IMR-90 (cell line): ENCODE data around the gene WDR48. TPM values are rescaled to one million over a fixed set of nuclear protein-coding genes. Genes with fewer than 3 reads are reported as not detected.

ENCODE experiments used
- ATAC-seq: fragments of 200-7000 bp; cut with Tn5 transposase; 2 replicates; pipeline ENCODE4 v1.9.1; 2020; ENCODE audit warnings: low read depth, mild to moderate bottlenecking, moderate library complexity
- BruUV-seq: library from RNA; stranded (reverse); fragments of 400-500 nt; replicated peaks from 2 replicates; lab custom pipeline; 2021; lab: Mats Ljungman, UMichigan
- CTCF ChIA-PET: fragments of 300-600 bp; formaldehyde crosslinking; extraction: SDS; loops from one replicate; lab custom pipeline; 2021; ENCODE audit warnings: antibody characterized with exemption; lab: Yijun Ruan, JAX
- POLR2A ChIA-PET: fragments of 300-600 bp; sonication (Branson Sonifier 250); formaldehyde crosslinking; loops from one replicate; lab custom pipeline; 2022; ENCODE audit warnings: antibody characterized with exemption; ENCODE audit not compliant: unreplicated experiment; lab: Charles Lee
- DNase-seq: peaks from one replicate; pipeline ENCODE4 v3.0.0; 2013
- H2AFZ ChIP-seq: replicated peaks from 2 replicates; pipeline ENCODE3; 2013; ENCODE audit warnings: low read length, mild to moderate bottlenecking; ENCODE audit not compliant: poor library complexity
- H2AK5ac ChIP-seq: 2 replicates; pipeline ENCODE4 v1.6.1; 2013; ENCODE audit warnings: low read depth, low read length, inconsistent platforms
- H2AK9ac ChIP-seq: replicated peaks from 2 replicates; pipeline ENCODE3; 2013; ENCODE audit warnings: mild to moderate bottlenecking, low read depth, low read length, moderate library complexity; ENCODE audit not compliant: poor library complexity
- H2BK120ac ChIP-seq: 2 replicates; pipeline ENCODE4 v1.6.1; 2013; ENCODE audit warnings: low read depth, low read length, inconsistent platforms
- H2BK15ac ChIP-seq: 3 replicates; pipeline ENCODE4 v1.6.1; 2013; ENCODE audit warnings: low read depth, low read length, inconsistent platforms
- H2BK20ac ChIP-seq: 2 replicates; pipeline ENCODE4 v1.6.1; 2013; ENCODE audit warnings: low read depth, mild to moderate bottlenecking, inconsistent platforms, low read length, moderate library complexity
- H2BK5ac ChIP-seq: 2 replicates; pipeline ENCODE4 v1.6.1; 2013; ENCODE audit warnings: mild to moderate bottlenecking, low read depth, low read length, inconsistent platforms; ENCODE audit not compliant: poor library complexity, severe bottlenecking
- H3K14ac ChIP-seq: replicated peaks from 2 replicates; pipeline ENCODE4 v1.6.1; 2013; ENCODE audit warnings: low read depth, low read length, inconsistent platforms
- H3K18ac ChIP-seq: 2 replicates; pipeline ENCODE4 v1.6.1; 2013; ENCODE audit warnings: low read depth, low read length, control low read depth
- H3K23ac ChIP-seq: 2 replicates; pipeline ENCODE4 v1.6.1; 2013; ENCODE audit warnings: low read depth, low read length, inconsistent platforms
- H3K27ac ChIP-seq: 2 replicates; pipeline ENCODE4 v1.5.1; 2013; ENCODE audit warnings: mild to moderate bottlenecking, control low read depth, low read length; ENCODE audit not compliant: insufficient read depth
- H3K27me3 ChIP-seq: 2 replicates; pipeline ENCODE4 v1.6.1; 2013; ENCODE audit warnings: low read length; ENCODE audit not compliant: control insufficient read depth, insufficient read depth
- H3K36me3 ChIP-seq: 2 replicates; pipeline ENCODE4 v1.6.1; 2013; ENCODE audit warnings: low read length, mixed read lengths; ENCODE audit not compliant: control insufficient read depth, insufficient read depth
- H3K4ac ChIP-seq: 2 replicates; pipeline ENCODE4 v1.6.1; 2013; ENCODE audit warnings: low read depth, low read length, inconsistent platforms
- H3K4me1 ChIP-seq: 2 replicates; pipeline ENCODE4 v1.6.1; 2013; ENCODE audit warnings: low read length, mixed read lengths; ENCODE audit not compliant: control insufficient read depth, insufficient read depth
- H3K4me2 ChIP-seq: 2 replicates; pipeline ENCODE4 v1.6.1; 2013; ENCODE audit warnings: low read depth, mild to moderate bottlenecking, control low read depth, low read length, moderate library complexity
- H3K4me3 ChIP-seq: 2 replicates; pipeline ENCODE4 v1.5.1; 2013; ENCODE audit warnings: low read depth, mild to moderate bottlenecking, control low read depth, low read length, moderate library complexity; ENCODE audit not compliant: insufficient read depth
- H3K56ac ChIP-seq: 2 replicates; pipeline ENCODE4 v1.6.1; 2013; ENCODE audit warnings: low read length, inconsistent platforms; ENCODE audit not compliant: insufficient read depth; ENCODE audit errors: extremely low read depth
- H3K79me1 ChIP-seq, 2 experiments: 2 replicates each; pipeline ENCODE4 v1.6.1; 2013; ENCODE audit warnings: low read length in 2 of 2, inconsistent platforms in 1 of 2, low read depth in 1 of 2
- H3K9ac ChIP-seq: 2 replicates; pipeline ENCODE4 v1.6.1; 2013; ENCODE audit warnings: low read depth, low read length, control low read depth
- H3K9me1 ChIP-seq: 2 replicates; pipeline ENCODE4 v1.6.1; 2013; ENCODE audit warnings: low read length, inconsistent platforms; ENCODE audit not compliant: insufficient read depth
- H3K9me3 ChIP-seq: 2 replicates; pipeline ENCODE4 v1.6.1; 2013; ENCODE audit warnings: low read length; ENCODE audit not compliant: control insufficient read depth, insufficient read depth
- H4K20me1 ChIP-seq: 2 replicates; pipeline ENCODE4 v1.6.1; 2013; ENCODE audit warnings: low read length, inconsistent platforms; ENCODE audit not compliant: insufficient read depth
- H4K5ac ChIP-seq: 2 replicates; pipeline ENCODE4 v1.6.1; 2013; ENCODE audit warnings: mild to moderate bottlenecking, low read depth, low read length, control low read depth
- H4K8ac ChIP-seq, 2 experiments: 2 replicates each; pipeline ENCODE4 v1.6.1; 2013; ENCODE audit warnings: low read depth in 2 of 2, low read length in 2 of 2, control low read depth in 1 of 2, inconsistent platforms in 1 of 2
- H4K91ac ChIP-seq: 2 replicates; pipeline ENCODE4 v1.6.1; 2013; ENCODE audit warnings: low read depth, low read length, inconsistent platforms; ENCODE audit not compliant: insufficient read depth
- BHLHE40 ChIP-seq: fragments of 150-350 bp; IDR thresholded peaks from 2 replicates; pipeline ENCODE4 v1.6.1; 2016; ENCODE audit warnings: mild to moderate bottlenecking, low read depth, low read length
- CEBPB ChIP-seq: IDR thresholded peaks from 2 replicates; pipeline ENCODE4 v1.6.1; 2012; ENCODE audit warnings: low read depth, low read length, improper control_type of control experiment
- CHD1 ChIP-seq: IDR thresholded peaks from 2 replicates; pipeline ENCODE4 v1.6.1; 2012; ENCODE audit warnings: low read depth, low read length, improper control_type of control experiment
- FOS ChIP-seq: fragments of 150-350 bp; IDR thresholded peaks from 2 replicates; pipeline ENCODE4 v1.6.1; 2016; ENCODE audit warnings: low read depth, low read length
- MAFK ChIP-seq: IDR thresholded peaks from 2 replicates; pipeline ENCODE4 v1.6.1; 2012; ENCODE audit warnings: low read depth, low read length, improper control_type of control experiment
- MAZ ChIP-seq: IDR thresholded peaks from 2 replicates; pipeline ENCODE4 v1.6.1; 2012; ENCODE audit warnings: low read depth, mild to moderate bottlenecking, low read length, improper control_type of control experiment, moderate library complexity, borderline replicate concordance
- MXI1 ChIP-seq: IDR thresholded peaks from 2 replicates; pipeline ENCODE4 v1.6.1; 2012; ENCODE audit warnings: low read depth, mild to moderate bottlenecking, low read length, moderate library complexity, borderline replicate concordance
- NFE2L2 ChIP-seq: fragments of 150-350 bp; IDR thresholded peaks from 2 replicates; pipeline ENCODE4 v1.6.1; 2016; ENCODE audit warnings: low read depth, mild to moderate bottlenecking, low read length
- POLR2A ChIP-seq: IDR thresholded peaks from 2 replicates; pipeline ENCODE4 v1.6.1; 2012; ENCODE audit warnings: mild to moderate bottlenecking, low read depth, low read length
- RAD21 ChIP-seq: IDR thresholded peaks from 2 replicates; pipeline ENCODE4 v1.6.1; 2012; ENCODE audit warnings: low read length, improper control_type of control experiment
- RCOR1 ChIP-seq: IDR thresholded peaks from 2 replicates; pipeline ENCODE4 v1.6.1; 2012; ENCODE audit warnings: mild to moderate bottlenecking, low read length, improper control_type of control experiment; ENCODE audit not compliant: insufficient replicate concordance
- RFX5 ChIP-seq: IDR thresholded peaks from 2 replicates; pipeline ENCODE4 v1.8.0; 2012; ENCODE audit warnings: low read depth, mild to moderate bottlenecking, low read length, moderate library complexity
- SMC3 ChIP-seq: fragments of 150-350 bp; IDR thresholded peaks from 2 replicates; pipeline ENCODE4 v1.6.1; 2016; ENCODE audit warnings: low read depth, mild to moderate bottlenecking, antibody characterized with exemption, low read length, moderate library complexity
- WGBS, 2 experiments: methylation state at CpG; one replicate each; pipeline versions ENCODE4 v1.1.5 to v1.1.7; 2013; ENCODE audit warnings: missing lambda C conversion rate in 2 of 2; ENCODE audit not compliant: insufficient read length in 1 of 2; ENCODE audit errors: extremely low coverage in 2 of 2; 5-methylcytosine and 5-hydroxymethylcytosine counted together
- dilution Hi-C: fragments of 300-500 bp; cut with HindIII; formaldehyde crosslinking; loops from one replicate; pipeline ENCODE4 v1.14.3; 2018; ENCODE audit warnings: low sequenced_read_pairs; ENCODE audit not compliant: unreplicated experiment
- in situ Hi-C: fragments of 300-500 bp; cut with MboI; formaldehyde crosslinking; loops from 3 replicates; pipeline ENCODE4 v1.14.3; 2019; ENCODE audit warnings: low sequenced_read_pairs, inconsistent platforms, mixed read lengths
- intact Hi-C: fragments of 100-400 bp; cut with micrococcal nuclease; formaldehyde crosslinking; loops from 2 replicates; pipeline ENCODE4 v1.10.0; 2022
- polyA plus RNA-seq, 3 experiments: library from polyadenylated mRNA; depleted of rRNA; stranded (reverse); fragments of >200 nt; gene quantifications; 2 replicates each; pipeline ENCODE4 v1.2.3, GENCODE V29; 2012; ENCODE audit warnings: low replicate concordance in 1 of 3
- total RNA-seq: library from RNA; depleted of rRNA; stranded (reverse); fragments of >200 nt; gene quantifications from 2 replicates; pipeline ENCODE4 v1.2.3, GENCODE V29; 2012
- TF ChIP-seq, protein P1 (sequence below): conservative IDR thresholded peaks from 2 replicates; pipeline ENCODE4 v1.5.1; 2012; ENCODE audit warnings: mild to moderate bottlenecking, low read depth, low read length, improper control_type of control experiment
- TF ChIP-seq, protein P2 (sequence below): fragments of 150-350 bp; IDR thresholded peaks from 2 replicates; pipeline ENCODE4 v1.6.1; 2016; ENCODE audit warnings: low read depth, mild to moderate bottlenecking, low read length, moderate library complexity, borderline replicate concordance
- TF ChIP-seq, protein P3 (sequence below): fragments of 150-350 bp; IDR thresholded peaks from 2 replicates; pipeline ENCODE4 v1.6.1; 2017; ENCODE audit warnings: mild to moderate bottlenecking, antibody characterized with exemption, low read length, low read depth

Gene WDR48
- total and polyA plus RNA-seq, 2 of the 4 experiments (the other 2 are of a cell fraction): 14.4 to 41.2 TPM

DNA sequence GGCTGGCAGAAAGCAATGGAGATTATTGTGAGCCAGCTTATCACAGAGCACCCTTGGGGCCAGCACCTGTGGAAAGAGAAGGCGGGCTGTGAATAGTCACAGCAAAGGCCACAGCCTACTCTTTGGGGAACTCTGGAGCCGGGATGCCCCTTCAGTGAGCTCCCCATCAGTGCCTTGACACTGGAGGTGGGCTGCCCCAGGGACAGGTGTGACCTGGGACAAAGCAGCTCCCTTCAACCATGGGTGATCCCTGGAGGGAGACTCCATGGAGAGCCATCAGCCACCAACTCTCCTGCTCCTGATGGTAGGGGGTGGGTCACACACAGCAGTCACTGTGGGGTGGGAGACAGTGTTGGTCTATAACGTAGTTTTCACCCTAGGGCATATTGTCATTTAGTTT is 61.5 kb downstream of the WDR48 start:
- in situ Hi-C loops: no loop called here
- BruUV-seq: no TSS peak
- dilution Hi-C loops: no loop called here

More for the DNA sequence above, 61.5 kb downstream of the WDR48 start:
- Histone ChIP-seq H3K4me1 (no peaks in the 10 kb centered on the region), H4K20me1 (no peaks in the 10 kb centered on the region), H3K9me3 (no peaks in the 10 kb centered on the region), H2BK15ac (no peak overlapping the region), H3K79me1 (no peaks in the 10 kb centered on the region), H4K5ac (no peak overlapping the region), H3K4me2 (no peak overlapping the region), H2BK20ac (no peak overlapping the region), H3K9ac (no peak overlapping the region), H4K91ac (no peak overlapping the region), H3K23ac (no peak overlapping the region), H3K14ac (no peak overlapping the region), H3K36me3 (no peaks in the 10 kb centered on the region; the same call in 1 of the 2 replicates), H2AFZ (no peak overlapping the region), H3K27ac (no peak overlapping the region), H2AK5ac (no peak overlapping the region), H3K18ac (no peak overlapping the region), H4K8ac (no peak overlapping the region), H3K4me3 (no peak overlapping the region), H3K27me3 (no peaks in the 10 kb centered on the region), H2AK9ac (no peak overlapping the region), H2BK120ac (no peak overlapping the region), H3K4ac (no peak overlapping the region), H3K56ac (no peak overlapping the region), H2BK5ac (no peak overlapping the region), H3K9me1 (no peaks in the 10 kb centered on the region; the same call in 1 of the 2 replicates)
- CTCF ChIA-PET: no interaction called here
- WGBS, 2 experiments: no CpG with 5 or more reads among the region's 3 CpGs
- POLR2A ChIA-PET: no interaction called here
- intact Hi-C loops: no loop called here
- DNase-seq: no peak
- TF ChIP-seq POLR2A (no peak), NFE2L2 (no peak), RFX5 (no peak), CHD1 (no peak), BHLHE40 (no peak), FOS (no peak), MXI1 (no peak), MAFK (no peak), MAZ (no peak), CEBPB (no peak), SMC3 (no peak), RCOR1 (no peak), RAD21 (no peak)
- TF ChIP-seq, protein P1, sequence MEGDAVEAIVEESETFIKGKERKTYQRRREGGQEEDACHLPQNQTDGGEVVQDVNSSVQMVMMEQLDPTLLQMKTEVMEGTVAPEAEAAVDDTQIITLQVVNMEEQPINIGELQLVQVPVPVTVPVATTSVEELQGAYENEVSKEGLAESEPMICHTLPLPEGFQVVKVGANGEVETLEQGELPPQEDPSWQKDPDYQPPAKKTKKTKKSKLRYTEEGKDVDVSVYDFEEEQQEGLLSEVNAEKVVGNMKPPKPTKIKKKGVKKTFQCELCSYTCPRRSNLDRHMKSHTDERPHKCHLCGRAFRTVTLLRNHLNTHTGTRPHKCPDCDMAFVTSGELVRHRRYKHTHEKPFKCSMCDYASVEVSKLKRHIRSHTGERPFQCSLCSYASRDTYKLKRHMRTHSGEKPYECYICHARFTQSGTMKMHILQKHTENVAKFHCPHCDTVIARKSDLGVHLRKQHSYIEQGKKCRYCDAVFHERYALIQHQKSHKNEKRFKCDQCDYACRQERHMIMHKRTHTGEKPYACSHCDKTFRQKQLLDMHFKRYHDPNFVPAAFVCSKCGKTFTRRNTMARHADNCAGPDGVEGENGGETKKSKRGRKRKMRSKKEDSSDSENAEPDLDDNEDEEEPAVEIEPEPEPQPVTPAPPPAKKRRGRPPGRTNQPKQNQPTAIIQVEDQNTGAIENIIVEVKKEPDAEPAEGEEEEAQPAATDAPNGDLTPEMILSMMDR: no peak
- TF ChIP-seq, protein P2, sequence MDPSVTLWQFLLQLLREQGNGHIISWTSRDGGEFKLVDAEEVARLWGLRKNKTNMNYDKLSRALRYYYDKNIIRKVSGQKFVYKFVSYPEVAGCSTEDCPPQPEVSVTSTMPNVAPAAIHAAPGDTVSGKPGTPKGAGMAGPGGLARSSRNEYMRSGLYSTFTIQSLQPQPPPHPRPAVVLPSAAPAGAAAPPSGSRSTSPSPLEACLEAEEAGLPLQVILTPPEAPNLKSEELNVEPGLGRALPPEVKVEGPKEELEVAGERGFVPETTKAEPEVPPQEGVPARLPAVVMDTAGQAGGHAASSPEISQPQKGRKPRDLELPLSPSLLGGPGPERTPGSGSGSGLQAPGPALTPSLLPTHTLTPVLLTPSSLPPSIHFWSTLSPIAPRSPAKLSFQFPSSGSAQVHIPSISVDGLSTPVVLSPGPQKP: no peak
- TF ChIP-seq, protein P3, sequence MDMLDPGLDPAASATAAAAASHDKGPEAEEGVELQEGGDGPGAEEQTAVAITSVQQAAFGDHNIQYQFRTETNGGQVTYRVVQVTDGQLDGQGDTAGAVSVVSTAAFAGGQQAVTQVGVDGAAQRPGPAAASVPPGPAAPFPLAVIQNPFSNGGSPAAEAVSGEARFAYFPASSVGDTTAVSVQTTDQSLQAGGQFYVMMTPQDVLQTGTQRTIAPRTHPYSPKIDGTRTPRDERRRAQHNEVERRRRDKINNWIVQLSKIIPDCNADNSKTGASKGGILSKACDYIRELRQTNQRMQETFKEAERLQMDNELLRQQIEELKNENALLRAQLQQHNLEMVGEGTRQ: no peak
- ATAC-seq: no peak
